Activated T-cell treated with anti-CD3 and anti-CD28 coated beads for 4 hours (primary cell): ENCODE measurements around the gene HP.
"Not testable (repeated sequence)": the region's sequence is repeated elsewhere in the genome, so short reads cannot be mapped to it uniquely, and the experiment has no call there.

ENCODE experiments used
- DNase-seq: peaks from one replicate; pipeline ENCODE4 v3.0.0-alpha.2; 2020

The HP gene

GRCh38 chr16:72043539-72043938 lies 10.8 kb upstream of the HP start:
- DNase-seq: no peak

- DNase-seq: no peak
Observed at GRCh38 chr16:72044296-72044695, 10.0 kb upstream of the HP start.

GRCh38 chr16:72044825-72045359 lies 9.4 kb upstream of the HP start:
- DNase-seq: no peak

GRCh38 chr16:72049110-72049509 lies 5.2 kb upstream of the HP start:
- DNase-seq: no peak

GRCh38 chr16:72050769-72051464 lies 3.4 kb upstream of the HP start:
- DNase-seq: no peak

GRCh38 chr16:72051818-72052217 lies 2.5 kb upstream of the HP start:
- no peak for DNase-seq

- no peak for DNase-seq
Observed at GRCh38 chr16:72055911-72056310, 1.6 kb downstream of the HP start.

- not testable (repeated sequence) for DNase-seq
Observed at GRCh38 chr16:72057313-72057712, 3.0 kb downstream of the HP start.

GRCh38 chr16:72059060-72059459 lies 4.8 kb downstream of the HP start:
- DNase-seq: not testable (repeated sequence)

- no peak for DNase-seq
Observed at GRCh38 chr16:72060405-72060804, 6.1 kb downstream of the HP start.

- no peak for DNase-seq
Observed at GRCh38 chr16:72061564-72061963, 7.3 kb downstream of the HP start.

- no peak for DNase-seq
Observed at GRCh38 chr16:72064361-72064894, 10.1 kb downstream of the HP start.

- DNase-seq: no peak
Observed at GRCh38 chr16:72066747-72067146, 12.4 kb downstream of the HP start.

GRCh38 chr16:72068930-72069329 lies 14.6 kb downstream of the HP start:
- no peak for DNase-seq

- no peak for DNase-seq
Observed at GRCh38 chr16:72072514-72073342, 18.4 kb downstream of the HP start.

GRCh38 chr16:72073560-72074230 lies 19.4 kb downstream of the HP start:
- no peak for DNase-seq

- DNase-seq: not testable (repeated sequence)
Observed at GRCh38 chr16:72075067-72075466, 20.8 kb downstream of the HP start.

- not testable (repeated sequence) for DNase-seq
Observed at GRCh38 chr16:72076991-72077706, 22.8 kb downstream of the HP start.

GRCh38 chr16:72083778-72084404 lies 29.6 kb downstream of the HP start:
- DNase-seq: no peak

GRCh38 chr16:72084445-72084844 lies 30.1 kb downstream of the HP start:
- no peak for DNase-seq

GRCh38 chr16:72085002-72085401 lies 30.7 kb downstream of the HP start:
- DNase-seq: no peak

GRCh38 chr16:72091217-72091616 lies 36.9 kb downstream of the HP start:
- DNase-seq: no peak
